IMR-90 (cell line): ENCODE data around the gene ACOX2. TPM values are rescaled to one million over a fixed set of nuclear protein-coding genes. Genes with fewer than 3 reads are reported as not detected.

Experiments
- ATAC-seq: fragments of 200-7000 bp; cut with Tn5 transposase; 2 replicates; pipeline ENCODE4 v1.9.1; 2020; ENCODE audit warnings: low read depth, mild to moderate bottlenecking, moderate library complexity
- BruUV-seq: library from RNA; stranded (reverse); fragments of 400-500 nt; replicated peaks from 2 replicates; lab custom pipeline; 2021; lab: Mats Ljungman, UMichigan
- CTCF ChIA-PET: fragments of 300-600 bp; formaldehyde crosslinking; extraction: SDS; loops from one replicate; lab custom pipeline; 2021; ENCODE audit warnings: antibody characterized with exemption; lab: Yijun Ruan, JAX
- POLR2A ChIA-PET: fragments of 300-600 bp; sonication (Branson Sonifier 250); formaldehyde crosslinking; loops from one replicate; lab custom pipeline; 2022; ENCODE audit warnings: antibody characterized with exemption; ENCODE audit not compliant: unreplicated experiment; lab: Charles Lee
- DNase-seq: peaks from one replicate; pipeline ENCODE4 v3.0.0; 2013
- H2AFZ ChIP-seq: replicated peaks from 2 replicates; pipeline ENCODE3; 2013; ENCODE audit warnings: low read length, mild to moderate bottlenecking; ENCODE audit not compliant: poor library complexity
- H2AK5ac ChIP-seq: 2 replicates; pipeline ENCODE4 v1.6.1; 2013; ENCODE audit warnings: low read depth, low read length, inconsistent platforms
- H2AK9ac ChIP-seq: replicated peaks from 2 replicates; pipeline ENCODE3; 2013; ENCODE audit warnings: mild to moderate bottlenecking, low read depth, low read length, moderate library complexity; ENCODE audit not compliant: poor library complexity
- H2BK120ac ChIP-seq: 2 replicates; pipeline ENCODE4 v1.6.1; 2013; ENCODE audit warnings: low read depth, low read length, inconsistent platforms
- H2BK15ac ChIP-seq: 3 replicates; pipeline ENCODE4 v1.6.1; 2013; ENCODE audit warnings: low read depth, low read length, inconsistent platforms
- H2BK20ac ChIP-seq: 2 replicates; pipeline ENCODE4 v1.6.1; 2013; ENCODE audit warnings: low read depth, mild to moderate bottlenecking, inconsistent platforms, low read length, moderate library complexity
- H2BK5ac ChIP-seq: 2 replicates; pipeline ENCODE4 v1.6.1; 2013; ENCODE audit warnings: mild to moderate bottlenecking, low read depth, low read length, inconsistent platforms; ENCODE audit not compliant: poor library complexity, severe bottlenecking
- H3K14ac ChIP-seq: replicated peaks from 2 replicates; pipeline ENCODE4 v1.6.1; 2013; ENCODE audit warnings: low read depth, low read length, inconsistent platforms
- H3K18ac ChIP-seq: 2 replicates; pipeline ENCODE4 v1.6.1; 2013; ENCODE audit warnings: low read depth, low read length, control low read depth
- H3K23ac ChIP-seq: 2 replicates; pipeline ENCODE4 v1.6.1; 2013; ENCODE audit warnings: low read depth, low read length, inconsistent platforms
- H3K27ac ChIP-seq: 2 replicates; pipeline ENCODE4 v1.5.1; 2013; ENCODE audit warnings: mild to moderate bottlenecking, control low read depth, low read length; ENCODE audit not compliant: insufficient read depth
- H3K27me3 ChIP-seq: 2 replicates; pipeline ENCODE4 v1.6.1; 2013; ENCODE audit warnings: low read length; ENCODE audit not compliant: control insufficient read depth, insufficient read depth
- H3K36me3 ChIP-seq: 2 replicates; pipeline ENCODE4 v1.6.1; 2013; ENCODE audit warnings: low read length, mixed read lengths; ENCODE audit not compliant: control insufficient read depth, insufficient read depth
- H3K4ac ChIP-seq: 2 replicates; pipeline ENCODE4 v1.6.1; 2013; ENCODE audit warnings: low read depth, low read length, inconsistent platforms
- H3K4me1 ChIP-seq: 2 replicates; pipeline ENCODE4 v1.6.1; 2013; ENCODE audit warnings: low read length, mixed read lengths; ENCODE audit not compliant: control insufficient read depth, insufficient read depth
- H3K4me2 ChIP-seq: 2 replicates; pipeline ENCODE4 v1.6.1; 2013; ENCODE audit warnings: low read depth, mild to moderate bottlenecking, control low read depth, low read length, moderate library complexity
- H3K4me3 ChIP-seq: 2 replicates; pipeline ENCODE4 v1.5.1; 2013; ENCODE audit warnings: low read depth, mild to moderate bottlenecking, control low read depth, low read length, moderate library complexity; ENCODE audit not compliant: insufficient read depth
- H3K56ac ChIP-seq: 2 replicates; pipeline ENCODE4 v1.6.1; 2013; ENCODE audit warnings: low read length, inconsistent platforms; ENCODE audit not compliant: insufficient read depth; ENCODE audit errors: extremely low read depth
- H3K79me1 ChIP-seq, 2 experiments: 2 replicates each; pipeline ENCODE4 v1.6.1; 2013; ENCODE audit warnings: low read length in 2 of 2, inconsistent platforms in 1 of 2, low read depth in 1 of 2
- H3K9ac ChIP-seq: 2 replicates; pipeline ENCODE4 v1.6.1; 2013; ENCODE audit warnings: low read depth, low read length, control low read depth
- H3K9me1 ChIP-seq: 2 replicates; pipeline ENCODE4 v1.6.1; 2013; ENCODE audit warnings: low read length, inconsistent platforms; ENCODE audit not compliant: insufficient read depth
- H3K9me3 ChIP-seq: 2 replicates; pipeline ENCODE4 v1.6.1; 2013; ENCODE audit warnings: low read length; ENCODE audit not compliant: control insufficient read depth, insufficient read depth
- H4K20me1 ChIP-seq: 2 replicates; pipeline ENCODE4 v1.6.1; 2013; ENCODE audit warnings: low read length, inconsistent platforms; ENCODE audit not compliant: insufficient read depth
- H4K5ac ChIP-seq: 2 replicates; pipeline ENCODE4 v1.6.1; 2013; ENCODE audit warnings: mild to moderate bottlenecking, low read depth, low read length, control low read depth
- H4K8ac ChIP-seq, 2 experiments: 2 replicates each; pipeline ENCODE4 v1.6.1; 2013; ENCODE audit warnings: low read depth in 2 of 2, low read length in 2 of 2, control low read depth in 1 of 2, inconsistent platforms in 1 of 2
- H4K91ac ChIP-seq: 2 replicates; pipeline ENCODE4 v1.6.1; 2013; ENCODE audit warnings: low read depth, low read length, inconsistent platforms; ENCODE audit not compliant: insufficient read depth
- BHLHE40 ChIP-seq: fragments of 150-350 bp; IDR thresholded peaks from 2 replicates; pipeline ENCODE4 v1.6.1; 2016; ENCODE audit warnings: mild to moderate bottlenecking, low read depth, low read length
- CHD1 ChIP-seq: IDR thresholded peaks from 2 replicates; pipeline ENCODE4 v1.6.1; 2012; ENCODE audit warnings: low read depth, low read length, improper control_type of control experiment
- MAFK ChIP-seq: IDR thresholded peaks from 2 replicates; pipeline ENCODE4 v1.6.1; 2012; ENCODE audit warnings: low read depth, low read length, improper control_type of control experiment
- MAZ ChIP-seq: IDR thresholded peaks from 2 replicates; pipeline ENCODE4 v1.6.1; 2012; ENCODE audit warnings: low read depth, mild to moderate bottlenecking, low read length, improper control_type of control experiment, moderate library complexity, borderline replicate concordance
- NFE2L2 ChIP-seq: fragments of 150-350 bp; IDR thresholded peaks from 2 replicates; pipeline ENCODE4 v1.6.1; 2016; ENCODE audit warnings: low read depth, mild to moderate bottlenecking, low read length
- POLR2A ChIP-seq: IDR thresholded peaks from 2 replicates; pipeline ENCODE4 v1.6.1; 2012; ENCODE audit warnings: mild to moderate bottlenecking, low read depth, low read length
- SMC3 ChIP-seq: fragments of 150-350 bp; IDR thresholded peaks from 2 replicates; pipeline ENCODE4 v1.6.1; 2016; ENCODE audit warnings: low read depth, mild to moderate bottlenecking, antibody characterized with exemption, low read length, moderate library complexity
- WGBS, 2 experiments: methylation state at CpG; one replicate each; pipeline versions ENCODE4 v1.1.5 to v1.1.7; 2013; ENCODE audit warnings: missing lambda C conversion rate in 2 of 2; ENCODE audit not compliant: insufficient read length in 1 of 2; ENCODE audit errors: extremely low coverage in 2 of 2; 5-methylcytosine and 5-hydroxymethylcytosine counted together
- dilution Hi-C: fragments of 300-500 bp; cut with HindIII; formaldehyde crosslinking; loops from one replicate; pipeline ENCODE4 v1.14.3; 2018; ENCODE audit warnings: low sequenced_read_pairs; ENCODE audit not compliant: unreplicated experiment
- in situ Hi-C: fragments of 300-500 bp; cut with MboI; formaldehyde crosslinking; loops from 3 replicates; pipeline ENCODE4 v1.14.3; 2019; ENCODE audit warnings: low sequenced_read_pairs, inconsistent platforms, mixed read lengths
- intact Hi-C: fragments of 100-400 bp; cut with micrococcal nuclease; formaldehyde crosslinking; loops from 2 replicates; pipeline ENCODE4 v1.10.0; 2022
- polyA plus RNA-seq, 3 experiments: library from polyadenylated mRNA; depleted of rRNA; stranded (reverse); fragments of >200 nt; gene quantifications; 2 replicates each; pipeline ENCODE4 v1.2.3, GENCODE V29; 2012; ENCODE audit warnings: low replicate concordance in 1 of 3
- total RNA-seq: library from RNA; depleted of rRNA; stranded (reverse); fragments of >200 nt; gene quantifications from 2 replicates; pipeline ENCODE4 v1.2.3, GENCODE V29; 2012

Gene ACOX2
- total and polyA plus RNA-seq, 2 of the 4 experiments (the other 2 are of a cell fraction), result 15.6 to 32.9 TPM

- Histone ChIP-seq H3K4me3 (no peak overlapping the region), H3K23ac (no peak overlapping the region), H2AK9ac (no peak overlapping the region), H2AK5ac (no peak overlapping the region), H3K36me3 (no peaks in the 10 kb centered on the region), H3K9me3 (no peaks in the 10 kb centered on the region), H3K79me1 (no peaks in the 10 kb centered on the region), H3K27ac (no peak overlapping the region), H2BK120ac (no peak overlapping the region), H4K5ac (no peak overlapping the region), H2BK15ac (no peak overlapping the region), H4K20me1 (no peaks in the 10 kb centered on the region), H3K56ac (no peak overlapping the region), H3K4ac (no peak overlapping the region), H3K4me2 (no peak overlapping the region), H3K9ac (no peak overlapping the region), H2BK20ac (no peak overlapping the region), H4K91ac (no peak overlapping the region), H3K4me1 (peaks cover 13% of the 10 kb centered on the region), H3K14ac (no peak overlapping the region), H2BK5ac (no peak overlapping the region), H3K27me3 (no peaks in the 10 kb centered on the region), H4K8ac (no peak overlapping the region), H3K18ac (no peak overlapping the region), H3K9me1 (no peaks in the 10 kb centered on the region; the same call in 1 of the 2 replicates), H2AFZ (no peak overlapping the region)
- 94% methylated on average over 4 of the region's 8 CpGs; no CpG with 5 or more reads in 1 of the 2 experiments for WGBS, 2 experiments
- CTCF ChIA-PET, result no interaction called here
- dilution Hi-C loops, result no loop called here
- in situ Hi-C loops, result no loop called here
- no peak for DNase-seq
- no peak for TF ChIP-seq CHD1
- TF ChIP-seq BHLHE40, result no peak
- TF ChIP-seq NFE2L2, result no peak
- TF ChIP-seq MAFK, result peak; percentile 97
- TF ChIP-seq POLR2A, result no peak
- TF ChIP-seq SMC3, result no peak
- no peak for TF ChIP-seq MAZ
- no TSS peak for BruUV-seq
- POLR2A ChIA-PET, result no interaction called here
- no peak for ATAC-seq
- intact Hi-C loops, result no loop called here
Observed at GRCh38 chr3:58540176-58540858, 3.3 kb upstream of the ACOX2 start.
